Duodenal mucosa (tissue), 2 donors: Measurements from ENCODE around the gene TMEM209.
"Not testable (repeated sequence)": the region's sequence is repeated elsewhere in the genome, so short reads cannot be mapped to it uniquely, and the experiment has no call there.

Experiments
- H3K27ac ChIP-seq: one replicate; pipeline ENCODE4 v1.7.0; 2013; ENCODE audit warnings: low read depth, low read length
- H3K27me3 ChIP-seq, 2 donors: one replicate each; pipeline ENCODE4 v1.7.0; 2013; ENCODE audit warnings: low read length in 2 of 2, control low read depth in 1 of 2; ENCODE audit not compliant: insufficient read depth in 2 of 2, control insufficient read depth in 1 of 2
- H3K36me3 ChIP-seq, 2 donors: one replicate each; pipeline ENCODE4 v1.7.0; 2013; ENCODE audit warnings: low read length in 2 of 2, control low read depth in 1 of 2; ENCODE audit not compliant: insufficient read depth in 2 of 2, control insufficient read depth in 1 of 2
- H3K4me1 ChIP-seq, 2 donors: one replicate each; pipeline ENCODE4 v1.7.0; 2013; ENCODE audit warnings: low read length in 2 of 2, control low read depth in 1 of 2; ENCODE audit not compliant: insufficient read depth in 2 of 2, control insufficient read depth in 1 of 2
- H3K4me3 ChIP-seq, 2 donors: one replicate each; pipeline ENCODE4 v1.7.0; 2013; ENCODE audit warnings: low read length in 2 of 2, low read depth in 1 of 2
- H3K9ac ChIP-seq, 2 donors: one replicate each; pipeline ENCODE4 v1.7.0; 2013; ENCODE audit warnings: low read length in 2 of 2, low read depth in 1 of 2
- H3K9me3 ChIP-seq, 2 donors: one replicate each; pipeline ENCODE4 v1.7.0; 2013; ENCODE audit warnings: low read length in 2 of 2, control low read depth in 1 of 2; ENCODE audit not compliant: control insufficient read depth in 1 of 2

TMEM209 gene

GRCh38 chr7:130197094-130197493, 8.1 kb downstream of the TMEM209 start:
- Histone ChIP-seq H3K27ac (no peak overlapping the region), H3K9ac (no peak overlapping the region), H3K36me3 (peaks cover 6 to 46% of the 10 kb centered on the region in 2 donors), H3K9me3 (no peaks in the 10 kb centered on the region), H3K4me1 (no peaks in the 10 kb centered on the region), H3K4me3 (no peak overlapping the region), H3K27me3 (no peaks in the 10 kb centered on the region)

GRCh38 chr7:130196476-130196875, 8.7 kb downstream of the TMEM209 start:
- Histone ChIP-seq H3K4me1 (no peaks in the 10 kb centered on the region), H3K4me3 (no peak overlapping the region), H3K9ac (no peak overlapping the region), H3K36me3 (peaks cover 6 to 47% of the 10 kb centered on the region in 2 donors), H3K9me3 (no peaks in the 10 kb centered on the region), H3K27ac (no peak overlapping the region), H3K27me3 (no peaks in the 10 kb centered on the region)

- no peaks in the 10 kb centered on the region for H3K9me3 ChIP-seq
- H3K27me3 ChIP-seq = no peaks in the 10 kb centered on the region
- no peaks in the 10 kb centered on the region for H3K4me1 ChIP-seq
- H3K27ac ChIP-seq = no peak overlapping the region
- no peak overlapping the region for H3K9ac ChIP-seq
- peaks cover 6 to 50% of the 10 kb centered on the region in 2 donors for H3K36me3 ChIP-seq
- no peak overlapping the region for H3K4me3 ChIP-seq
Observed at GRCh38 chr7:130195396-130195795, 9.8 kb downstream of the TMEM209 start.

GRCh38 chr7:130191791-130192190, 13.4 kb downstream of the TMEM209 start:
- no peak overlapping the region for H3K27ac ChIP-seq
- peaks cover 6 to 41% of the 10 kb centered on the region in 2 donors for H3K36me3 ChIP-seq

GRCh38 chr7:130189343-130189742, 15.9 kb downstream of the TMEM209 start:
- no peak overlapping the region for H3K27ac ChIP-seq
- H3K9me3 ChIP-seq = no peaks in the 10 kb centered on the region
- no peaks in the 10 kb centered on the region for H3K4me1 ChIP-seq
- H3K36me3 ChIP-seq = peaks cover 6 to 39% of the 10 kb centered on the region in 2 donors
- no peak overlapping the region for H3K9ac ChIP-seq
- no peaks in the 10 kb centered on the region for H3K27me3 ChIP-seq
- H3K4me3 ChIP-seq = no peak overlapping the region

More at GRCh38 chr7:130191791-130192190, 13.4 kb downstream of the TMEM209 start:
- H3K9ac ChIP-seq = no peak overlapping the region
- H3K9me3 ChIP-seq = no peaks in the 10 kb centered on the region
- H3K4me3 ChIP-seq = no peak overlapping the region
- H3K27me3 ChIP-seq = no peaks in the 10 kb centered on the region
- H3K4me1 ChIP-seq = no peaks in the 10 kb centered on the region

GRCh38 chr7:130187360-130187759, 17.8 kb downstream of the TMEM209 start:
- H3K4me3 ChIP-seq = no peak overlapping the region
- no peak overlapping the region for H3K27ac ChIP-seq
- H3K9me3 ChIP-seq = no peaks in the 10 kb centered on the region
- H3K4me1 ChIP-seq = no peaks in the 10 kb centered on the region
- no peak overlapping the region for H3K9ac ChIP-seq
- H3K36me3 ChIP-seq = peaks cover 0 to 43% of the 10 kb centered on the region in 2 donors
- H3K27me3 ChIP-seq = no peaks in the 10 kb centered on the region

GRCh38 chr7:130184349-130184748, 20.9 kb downstream of the TMEM209 start:
- not testable (repeated sequence) for H3K27ac ChIP-seq
- peaks cover 3 to 38% of the 10 kb centered on the region in 2 donors for H3K36me3 ChIP-seq

GRCh38 chr7:130182990-130183389, 22.2 kb downstream of the TMEM209 start:
- Histone ChIP-seq H3K9ac (no peak overlapping the region), H3K9me3 (no peaks in the 10 kb centered on the region), H3K4me3 (no peak overlapping the region), H3K4me1 (no peaks in the 10 kb centered on the region), H3K27me3 (no peaks in the 10 kb centered on the region), H3K36me3 (peaks cover 3 to 46% of the 10 kb centered on the region in 2 donors), H3K27ac (no peak overlapping the region)

More at GRCh38 chr7:130184349-130184748, 20.9 kb downstream of the TMEM209 start:
- H3K9ac ChIP-seq, H3K9me3 ChIP-seq, H3K4me1 ChIP-seq, H3K4me3 ChIP-seq, H3K27me3 ChIP-seq: not testable (repeated sequence)

- Histone ChIP-seq H3K9ac (no peak overlapping the region), H3K4me3 (no peak overlapping the region), H3K27ac (no peak overlapping the region), H3K36me3 (peaks cover 3 to 55% of the 10 kb centered on the region in 2 donors), H3K9me3 (no peaks in the 10 kb centered on the region), H3K27me3 (no peaks in the 10 kb centered on the region), H3K4me1 (no peaks in the 10 kb centered on the region)
Observed at GRCh38 chr7:130181263-130181605, 24.0 kb downstream of the TMEM209 start.

- no peaks in the 10 kb centered on the region for H3K4me1 ChIP-seq
- H3K36me3 ChIP-seq = peaks cover 3 to 56% of the 10 kb centered on the region in 2 donors
- H3K27me3 ChIP-seq = no peaks in the 10 kb centered on the region
- no peak overlapping the region for H3K4me3 ChIP-seq
- no peak overlapping the region for H3K9ac ChIP-seq
- H3K27ac ChIP-seq = no peak overlapping the region
- H3K9me3 ChIP-seq = no peaks in the 10 kb centered on the region
Observed at GRCh38 chr7:130180571-130181262, 24.5 kb downstream of the TMEM209 start.
